Activated T-helper 2 cell treated with anti-CD3 and anti-CD28 coated beads, Interferon-gamma antibody, Interleukin-2, Interleukin-4, amounts not matched to agents 10 μg/mL and 5 μg/mL and 100 μg/mL, durations not matched to agents 14 hours and 24 hours and 36 hours (primary cell): ENCODE results near the gene CPM. TPM values are rescaled to one million over a fixed set of nuclear protein-coding genes. Genes with fewer than 3 reads are reported as not detected.
"Not testable (repeated sequence)": the region's sequence is repeated elsewhere in the genome, so short reads cannot be mapped to it uniquely, and the experiment has no call there.

Experiments used
- DNase-seq: peaks from one replicate; pipeline ENCODE4 v3.0.0; 2021; ENCODE audit warnings: low spot score
- H3K27ac Mint-ChIP-seq: one replicate; pipeline ENCODE4 v1.8.0; 2021; ENCODE audit warnings: mixed read lengths
- H3K27me3 Mint-ChIP-seq: one replicate; pipeline ENCODE4 v1.8.0; 2021; ENCODE audit warnings: low read depth, mixed read lengths
- H3K36me3 Mint-ChIP-seq: one replicate; pipeline ENCODE4 v1.8.0; 2021; ENCODE audit warnings: low read depth, mixed read lengths
- H3K4me1 Mint-ChIP-seq: one replicate; pipeline ENCODE4 v1.8.0; 2021; ENCODE audit warnings: low read depth, mixed read lengths
- H3K4me3 Mint-ChIP-seq: one replicate; pipeline ENCODE4 v1.8.0; 2021; ENCODE audit warnings: low read depth, mild to moderate bottlenecking, moderate library complexity, mixed read lengths
- H3K9me3 Mint-ChIP-seq: one replicate; pipeline ENCODE4 v1.8.0; 2021; ENCODE audit warnings: mixed read lengths
- intact Hi-C: fragments of 100-400 bp; cut with micrococcal nuclease; formaldehyde crosslinking; loops from one replicate; pipeline ENCODE4 v1.15.1; 2023
- total RNA-seq: library from RNA; stranded (reverse); gene quantifications from 2 replicates; pipeline ENCODE4 v1.2.3, GENCODE V29; 2022

CPM gene
- total RNA-seq, 1 donor from 2014 or later: 48.1 TPM

GRCh38 chr12:68808388-68809189, 124.4 kb downstream of the CPM start:
- no peaks in the 10 kb centered on the region for H3K9me3 Mint-ChIP-seq
- H3K4me3 Mint-ChIP-seq: peak overlapping the region; percentile 93
- no peaks in the 10 kb centered on the region for H3K27me3 Mint-ChIP-seq
- peak overlapping the region; percentile 99 for H3K27ac Mint-ChIP-seq
- peaks cover 50% of the 10 kb centered on the region for H3K36me3 Mint-ChIP-seq
- intact Hi-C loops: loop anchor here (1.0 to 10.0 kb wide), 8 partner anchors 18 to 1540 kb away; partner anchors contain the start of genes CAND1, CNOT2, CPM and MDM1
- peak; percentile 66 for DNase-seq
- H3K4me1 Mint-ChIP-seq: peaks cover 27% of the 10 kb centered on the region

DNA sequence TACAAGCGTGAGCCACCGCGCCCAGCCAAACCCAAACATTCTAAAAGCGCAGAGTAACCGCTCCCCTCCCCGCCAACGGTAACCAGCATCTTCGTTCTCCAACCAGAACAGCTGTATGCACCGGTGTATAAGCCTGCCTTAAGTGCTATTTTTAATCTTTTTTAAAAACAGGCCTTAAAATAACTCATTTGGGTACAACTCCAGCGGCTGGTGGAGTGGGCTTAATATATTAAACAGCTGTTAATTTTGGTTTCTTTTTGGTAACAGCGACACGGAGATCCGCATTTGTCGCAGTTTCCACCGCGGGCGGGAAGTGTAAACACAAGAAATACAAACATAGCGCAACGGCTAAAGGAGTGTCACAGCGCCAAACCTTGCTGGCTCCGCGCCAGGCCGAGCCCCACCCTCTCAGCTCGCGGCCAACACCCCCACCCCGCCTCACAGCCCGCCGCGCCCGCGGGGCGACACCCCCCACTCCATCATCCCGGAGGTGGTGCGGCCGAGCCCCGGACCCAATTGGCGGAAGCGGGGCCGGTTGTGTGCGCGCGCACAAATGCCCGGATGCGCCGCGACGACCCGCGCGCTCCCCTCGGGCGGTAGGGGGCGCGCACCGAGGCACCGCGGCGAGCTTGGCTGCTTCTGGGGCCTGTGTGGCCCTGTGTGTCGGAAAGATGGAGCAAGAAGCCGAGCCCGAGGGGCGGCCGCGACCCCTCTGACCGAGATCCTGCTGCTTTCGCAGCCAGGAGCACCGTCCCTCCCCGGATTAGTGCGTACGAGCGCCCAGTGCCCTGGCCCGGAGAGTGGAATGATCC, 125.2 kb downstream of the CPM start, which contains the start of gene MDM2:
TSS of gene MDM2 (plus strand) at position 602 of the 812 bp plus-strand sequence. CDS start 301 bp downstream, outside the sequence.
- peaks cover 20% of the 10 kb centered on the region for H3K4me1 Mint-ChIP-seq
- no peaks in the 10 kb centered on the region for H3K9me3 Mint-ChIP-seq
- H3K27me3 Mint-ChIP-seq: no peaks in the 10 kb centered on the region
- peak within 1 kb of the TSS; percentile 99 for H3K27ac Mint-ChIP-seq
- DNase-seq: peak; percentile 98
- peak within 1 kb of the TSS; percentile 93 for H3K4me3 Mint-ChIP-seq
- intact Hi-C loops: loop anchor here (1.0 to 10.0 kb wide), 9 partner anchors 19 to 1539 kb away; partner anchors contain the start of genes CAND1, CNOT2, CPM and MDM1
- H3K36me3 Mint-ChIP-seq: peaks cover 42% of the 10 kb centered on the region

- peaks cover 36% of the 10 kb centered on the region for H3K36me3 Mint-ChIP-seq
- not testable (repeated sequence) for DNase-seq, H3K9me3 Mint-ChIP-seq, H3K27me3 Mint-ChIP-seq
- intact Hi-C loops: loop anchor here (1.0 to 10.0 kb wide), 5 partner anchors 120 to 1435 kb away; partner anchors contain the start of genes CNOT2, CPM, MDM1 and NUP107
- H3K4me1 Mint-ChIP-seq: peaks cover 14% of the 10 kb centered on the region
- H3K4me3 Mint-ChIP-seq: peak overlapping the region; percentile 93
- H3K27ac Mint-ChIP-seq: peak overlapping the region; percentile 96
These were observed 125.7 kb downstream of the CPM start for GRCh38 chr12:68807274-68807575.

DNA sequence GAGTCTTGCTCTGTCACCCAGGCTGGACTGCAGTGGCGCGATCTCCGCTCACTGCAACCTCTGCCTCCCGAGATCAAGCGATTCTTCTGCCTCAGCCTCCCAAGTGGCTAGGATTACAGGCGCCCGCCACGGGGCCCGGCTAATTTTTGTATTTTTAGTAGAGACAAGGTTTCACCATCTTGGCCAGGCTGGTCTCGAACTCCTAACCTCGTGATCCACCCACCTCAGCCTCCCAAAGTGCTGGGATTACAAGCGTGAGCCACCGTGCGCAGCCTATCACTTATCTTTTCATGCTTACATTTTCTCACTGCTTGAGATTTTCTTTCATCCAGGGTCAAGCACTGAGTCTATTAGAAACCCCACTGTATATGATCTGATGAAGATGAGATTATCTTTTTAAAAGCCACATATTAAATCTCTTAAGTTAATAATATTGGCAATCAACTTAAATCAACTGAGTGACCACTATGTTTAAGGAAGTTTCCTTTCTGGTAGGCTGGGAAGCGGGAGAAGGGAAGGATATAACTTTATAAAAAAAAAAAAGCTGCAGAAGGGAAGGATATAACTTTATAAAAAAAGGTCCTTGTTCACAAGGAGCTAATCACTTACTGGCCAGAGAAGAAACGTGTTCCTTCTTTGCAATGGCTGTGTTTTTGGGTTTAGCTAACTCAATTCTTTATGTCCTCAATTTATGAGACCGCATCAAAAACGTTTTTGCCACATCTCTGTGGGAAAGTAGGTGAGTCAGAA, 126.3 kb downstream of the CPM start:
- intact Hi-C loops: loop anchor here (1.0 to 10.0 kb wide), 5 partner anchors 119 to 1436 kb away; partner anchors contain the start of genes CNOT2, CPM, MDM1 and NUP107

GRCh38 chr12:68805592-68806120, 127.3 kb downstream of the CPM start:
- Mint-ChIP-seq H3K27ac (no peak overlapping the region), H3K4me1 (peaks cover 13% of the 10 kb centered on the region), H3K36me3 (peaks cover 22% of the 10 kb centered on the region), H3K27me3 (no peaks in the 10 kb centered on the region), H3K9me3 (no peaks in the 10 kb centered on the region), H3K4me3 (no peak overlapping the region)
- no peak for DNase-seq
- intact Hi-C loops: loop anchor here (5.0 to 10.0 kb wide), 4 partner anchors 118 to 1437 kb away; partner anchors contain the start of genes CNOT2, CPM, MDM1 and NUP107

More for the DNA sequence above, 126.3 kb downstream of the CPM start:
- H3K27me3 Mint-ChIP-seq: no peaks in the 10 kb centered on the region
- H3K27ac Mint-ChIP-seq: peak overlapping the region; percentile 96
- H3K9me3 Mint-ChIP-seq: no peaks in the 10 kb centered on the region
- DNase-seq: no peak
- peaks cover 32% of the 10 kb centered on the region for H3K36me3 Mint-ChIP-seq
- peaks cover 17% of the 10 kb centered on the region for H3K4me1 Mint-ChIP-seq
- peak overlapping the region; percentile 93 for H3K4me3 Mint-ChIP-seq

- Mint-ChIP-seq H3K9me3 (no peaks in the 10 kb centered on the region), H3K27ac (no peak overlapping the region)
- intact Hi-C loops: loop anchor here (5.0 to 10.0 kb wide), 4 partner anchors 118 to 1437 kb away; partner anchors contain the start of genes CNOT2, CPM, MDM1 and NUP107
These were observed 128.0 kb downstream of the CPM start for GRCh38 chr12:68804657-68805591.

GRCh38 chr12:68803948-68804656, 128.9 kb downstream of the CPM start:
- DNase-seq: no peak
- H3K27me3 Mint-ChIP-seq: no peaks in the 10 kb centered on the region
- H3K27ac Mint-ChIP-seq: no peak overlapping the region
- no peaks in the 10 kb centered on the region for H3K9me3 Mint-ChIP-seq
- peaks cover 7% of the 10 kb centered on the region for H3K36me3 Mint-ChIP-seq
- H3K4me3 Mint-ChIP-seq: no peak overlapping the region
- intact Hi-C loops: loop anchor here (10.0 kb wide), 1 partner anchor 469 kb away; the partner anchor contains the start of gene MDM1
- peaks cover 13% of the 10 kb centered on the region for H3K4me1 Mint-ChIP-seq

More at GRCh38 chr12:68804657-68805591, 128.0 kb downstream of the CPM start:
- peaks cover 13% of the 10 kb centered on the region for H3K4me1 Mint-ChIP-seq
- DNase-seq: no peak
- no peaks in the 10 kb centered on the region for H3K27me3 Mint-ChIP-seq
- H3K36me3 Mint-ChIP-seq: peaks cover 15% of the 10 kb centered on the region
- no peak overlapping the region for H3K4me3 Mint-ChIP-seq

DNA sequence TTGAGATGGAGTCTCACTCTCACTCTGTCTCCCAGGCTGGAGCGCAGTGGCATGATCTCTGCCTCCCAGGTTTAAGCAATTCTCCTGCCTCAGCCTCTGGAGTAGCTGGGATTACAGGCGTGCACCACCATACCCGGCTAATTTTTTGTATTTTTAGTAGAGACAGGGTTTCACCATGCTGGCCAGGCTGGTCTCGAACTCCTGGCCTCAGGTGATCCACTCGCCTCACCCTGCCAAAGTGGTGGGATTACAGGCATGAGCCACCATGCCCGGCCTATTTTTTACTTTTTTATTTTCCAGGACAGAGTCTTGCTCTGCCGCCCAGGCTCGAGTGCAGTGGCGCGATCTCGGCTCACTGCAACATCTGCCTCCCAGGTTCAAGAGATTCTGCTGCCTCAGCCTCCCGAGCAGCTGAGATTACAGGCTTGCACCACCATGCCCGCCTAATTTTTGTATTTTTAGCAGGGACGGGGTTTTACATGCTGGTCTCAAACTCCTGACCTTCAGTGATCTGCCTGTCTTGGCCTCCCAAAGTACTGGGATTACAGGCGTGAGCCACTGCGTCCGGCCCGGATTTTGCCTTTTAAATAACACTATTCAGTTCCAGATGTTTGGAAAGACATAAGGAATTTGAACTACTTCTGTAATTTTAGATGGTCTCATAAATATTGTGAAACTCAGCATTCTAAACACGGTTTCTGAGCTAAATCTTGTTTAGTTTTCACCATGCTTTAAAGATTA, 129.9 kb downstream of the CPM start:
- peaks cover 13% of the 10 kb centered on the region for H3K4me1 Mint-ChIP-seq
- not testable (repeated sequence) for H3K4me3 Mint-ChIP-seq, H3K27ac Mint-ChIP-seq, H3K27me3 Mint-ChIP-seq, H3K9me3 Mint-ChIP-seq, DNase-seq, H3K36me3 Mint-ChIP-seq
- intact Hi-C loops: loop anchor here (10.0 kb wide), 1 partner anchor 468 kb away; the partner anchor contains the start of gene MDM1

- H3K4me3 Mint-ChIP-seq, H3K27ac Mint-ChIP-seq, H3K9me3 Mint-ChIP-seq, DNase-seq, H3K27me3 Mint-ChIP-seq, H3K36me3 Mint-ChIP-seq: not testable (repeated sequence)
- intact Hi-C loops: loop anchor here (10.0 kb wide), 1 partner anchor 468 kb away; the partner anchor contains the start of gene MDM1
- peaks cover 12% of the 10 kb centered on the region for H3K4me1 Mint-ChIP-seq
These were observed 130.6 kb downstream of the CPM start for GRCh38 chr12:68802372-68802745.
